CD4-positive, alpha-beta T cell (primary cell): ENCODE data around the gene STX18. TPM values are rescaled to one million over a fixed set of nuclear protein-coding genes. Genes with fewer than 3 reads are reported as not detected.
"Not testable (repeated sequence)": the region's sequence is repeated elsewhere in the genome, so short reads cannot be mapped to it uniquely, and the experiment has no call there.

ENCODE experiments used
- ATAC-seq: fragments of 200-7000 bp; cut with Tn5 transposase; one replicate; pipeline ENCODE4 v1.10.0; 2022; ENCODE audit warnings: mild to moderate bottlenecking; ENCODE audit not compliant: poor library complexity
- CTCF ChIA-PET: fragments of 350-600 bp; sonication (Branson Sonifier 250); formaldehyde crosslinking; loops from one replicate; lab custom pipeline; 2021; ENCODE audit warnings: antibody characterized with exemption, inconsistent platforms; lab: Charles Lee
- POLR2A ChIA-PET: fragments of 350-600 bp; sonication (Branson Sonifier 250); formaldehyde crosslinking; loops from one replicate; lab custom pipeline; 2021; ENCODE audit warnings: antibody characterized with exemption, inconsistent platforms; lab: Charles Lee
- DNase-seq, 14 experiments: peaks; one replicate each; pipeline ENCODE4 v3.0.0-alpha.2; 2013 to 2020; ENCODE audit warnings: mixed read lengths in 2 of 14
- H3K27ac ChIP-seq, 2 donors: one replicate each; pipeline versions ENCODE4 v1.5.1 to v1.7.0; 2013; ENCODE audit warnings: low read length in 2 of 2, low read depth in 1 of 2, mild to moderate bottlenecking in 1 of 2
- H3K27me3 ChIP-seq, 2 experiments: 1 replicate in 1 of 2; 2 replicates in 1 of 2; pipeline versions ENCODE4 v1.6.1 to v1.7.0; 2013; ENCODE audit warnings: low read length in 2 of 2, control low read depth in 1 of 2, mild to moderate bottlenecking in 1 of 2, moderate library complexity in 1 of 2; ENCODE audit not compliant: insufficient read depth in 2 of 2, control insufficient read depth in 1 of 2
- H3K36me3 ChIP-seq: one replicate; pipeline ENCODE4 v1.6.1; 2013; ENCODE audit warnings: low read length, control low read depth; ENCODE audit not compliant: insufficient read depth
- H3K4me1 ChIP-seq: one replicate; pipeline ENCODE4 v1.6.1; 2013; ENCODE audit warnings: low read length, control low read depth; ENCODE audit not compliant: insufficient read depth
- H3K4me3 ChIP-seq: one replicate; pipeline ENCODE4 v1.5.1; 2013; ENCODE audit warnings: mild to moderate bottlenecking, low read length, moderate library complexity
- H3K9me3 ChIP-seq, 2 experiments: 1 replicate in 1 of 2; 2 replicates in 1 of 2; pipeline versions ENCODE4 v1.6.1 to v1.7.0; 2013; ENCODE audit warnings: low read length in 2 of 2, mild to moderate bottlenecking in 2 of 2, control low read depth in 1 of 2, moderate library complexity in 1 of 2; ENCODE audit not compliant: control insufficient read depth in 1 of 2, insufficient read depth in 1 of 2
- H3K27ac Mint-ChIP-seq: one replicate; pipeline ENCODE4 v1.8.0; 2020; ENCODE audit warnings: mixed read lengths
- H3K27me3 Mint-ChIP-seq: one replicate; pipeline ENCODE4 v1.8.0; 2021; ENCODE audit warnings: mixed read lengths
- H3K36me3 Mint-ChIP-seq: one replicate; pipeline ENCODE4 v1.8.0; 2021; ENCODE audit warnings: low read depth, mixed read lengths
- H3K4me1 Mint-ChIP-seq: one replicate; pipeline ENCODE4 v1.8.0; 2021; ENCODE audit warnings: low read depth, mixed read lengths
- H3K4me3 Mint-ChIP-seq: one replicate; pipeline ENCODE4 v1.8.0; 2020; ENCODE audit warnings: mild to moderate bottlenecking, mixed read lengths
- H3K9me3 Mint-ChIP-seq: one replicate; pipeline ENCODE4 v1.8.0; 2020; ENCODE audit warnings: mixed read lengths
- intact Hi-C, 2 experiments: fragments of 100-400 bp; cut with DNase I in 1 of 2; cut with micrococcal nuclease in 1 of 2; formaldehyde crosslinking; loops; one replicate each; pipeline versions ENCODE4 v1.15.1 to v1.9.0; 2023 to 2025; cut with DNase I, micrococcal nuclease
- total RNA-seq, 174 experiments: library from RNA in 2 of 174; stranded (reverse) in 2 of 174; gene quantifications; one replicate each; pipeline ENCODE4 v1.2.3 and lab custom pipeline; 2021 to 2026
- TF ChIP-seq, protein P1 (sequence below): fragments of 200-600 bp; IDR thresholded peaks from one replicate; pipeline ENCODE4 v1.8.0; 2022; ENCODE audit warnings: antibody characterized with exemption, mild to moderate bottlenecking

The STX18 gene
- total RNA-seq, 2 experiments from 2014 or later: 15.2 to 15.5 TPM

DNA sequence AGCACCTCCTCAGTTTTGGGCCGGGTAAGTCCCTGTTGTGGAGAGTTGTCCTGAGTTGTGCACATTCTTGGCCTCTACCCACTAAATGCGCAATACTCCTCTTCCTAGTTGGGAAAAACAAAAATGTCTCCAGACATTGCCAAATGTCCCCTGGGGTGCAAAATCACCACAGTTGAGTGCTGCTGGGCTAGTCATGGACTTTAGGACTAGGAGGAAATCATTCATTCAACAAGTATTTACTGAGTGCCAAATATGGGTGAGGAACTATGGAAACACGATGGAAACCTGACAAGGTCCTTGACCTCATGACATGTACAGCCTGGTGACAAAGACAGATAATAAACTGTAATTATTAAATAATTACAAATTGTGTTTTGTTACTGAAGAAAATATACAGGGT lies 71.6 kb downstream of the STX18 start:
- no peak overlapping the region for H3K27ac ChIP-seq
- no peaks in the 10 kb centered on the region for H3K4me1 ChIP-seq
- Mint-ChIP-seq H3K4me3 (no peak overlapping the region), H3K36me3 (peaks cover 74% of the 10 kb centered on the region), H3K27ac (no peak overlapping the region), H3K27me3 (no peaks in the 10 kb centered on the region), H3K9me3 (no peaks in the 10 kb centered on the region), H3K4me1 (peaks cover 13% of the 10 kb centered on the region)
- H3K36me3 ChIP-seq: peaks cover 47% of the 10 kb centered on the region
- POLR2A ChIA-PET: no interaction called here
- CTCF ChIA-PET: no interaction called here
- intact Hi-C loops: no loop called here
- TF ChIP-seq, protein P1, sequence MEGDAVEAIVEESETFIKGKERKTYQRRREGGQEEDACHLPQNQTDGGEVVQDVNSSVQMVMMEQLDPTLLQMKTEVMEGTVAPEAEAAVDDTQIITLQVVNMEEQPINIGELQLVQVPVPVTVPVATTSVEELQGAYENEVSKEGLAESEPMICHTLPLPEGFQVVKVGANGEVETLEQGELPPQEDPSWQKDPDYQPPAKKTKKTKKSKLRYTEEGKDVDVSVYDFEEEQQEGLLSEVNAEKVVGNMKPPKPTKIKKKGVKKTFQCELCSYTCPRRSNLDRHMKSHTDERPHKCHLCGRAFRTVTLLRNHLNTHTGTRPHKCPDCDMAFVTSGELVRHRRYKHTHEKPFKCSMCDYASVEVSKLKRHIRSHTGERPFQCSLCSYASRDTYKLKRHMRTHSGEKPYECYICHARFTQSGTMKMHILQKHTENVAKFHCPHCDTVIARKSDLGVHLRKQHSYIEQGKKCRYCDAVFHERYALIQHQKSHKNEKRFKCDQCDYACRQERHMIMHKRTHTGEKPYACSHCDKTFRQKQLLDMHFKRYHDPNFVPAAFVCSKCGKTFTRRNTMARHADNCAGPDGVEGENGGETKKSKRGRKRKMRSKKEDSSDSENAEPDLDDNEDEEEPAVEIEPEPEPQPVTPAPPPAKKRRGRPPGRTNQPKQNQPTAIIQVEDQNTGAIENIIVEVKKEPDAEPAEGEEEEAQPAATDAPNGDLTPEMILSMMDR: no peak
- no peak overlapping the region for H3K4me3 ChIP-seq
- H3K27me3 ChIP-seq: no peaks in the 10 kb centered on the region
- DNase-seq (no peak), ATAC-seq (no peak)
- no peaks in the 10 kb centered on the region for H3K9me3 ChIP-seq

- peaks cover 36% of the 10 kb centered on the region for H3K36me3 ChIP-seq
- H3K27ac Mint-ChIP-seq, H3K9me3 ChIP-seq, H3K9me3 Mint-ChIP-seq, CTCF ChIA-PET, H3K4me3 Mint-ChIP-seq, H3K27me3 ChIP-seq, intact Hi-C loops, ATAC-seq, DNase-seq, H3K27me3 Mint-ChIP-seq, H3K4me3 ChIP-seq, H3K27ac ChIP-seq: not testable (repeated sequence)
- Mint-ChIP-seq H3K36me3 (peaks cover 64% of the 10 kb centered on the region), H3K4me1 (peaks cover 48% of the 10 kb centered on the region)
- H3K4me1 ChIP-seq: peaks cover 26% of the 10 kb centered on the region
- POLR2A ChIA-PET: interaction anchor here (1.2 kb wide), 1 partner anchor 16 kb away, joined by 4 read pairs; no protein-coding TSS in a partner anchor
Observed at GRCh38 chr4:4465238-4465637, 76.6 kb downstream of the STX18 start.

GRCh38 chr4:4462970-4463369 lies 78.9 kb downstream of the STX18 start:
- H3K27me3 Mint-ChIP-seq: no peaks in the 10 kb centered on the region
- H3K36me3 ChIP-seq: peaks cover 29% of the 10 kb centered on the region
- peak overlapping the region; percentile 17 for H3K4me3 Mint-ChIP-seq
- ChIA-PET POLR2A (interaction anchor here (1.0 to 2.0 kb wide), 5 partner anchors 40 to 215 kb away, joined by 3 to 11 read pairs (median 4); partner anchors contain the start of genes STX18 and TMEM128), CTCF (interaction anchor here (0.9 kb wide), 1 partner anchor 10 kb away, joined by 3 read pairs; no protein-coding TSS in a partner anchor)
- peaks cover 65% of the 10 kb centered on the region for H3K36me3 Mint-ChIP-seq
- H3K9me3 ChIP-seq: no peaks in the 10 kb centered on the region
- DNase-seq: peak in 3 of 14 experiments; percentile 5 to 17 (median 11)
- peak overlapping the region; percentile 8 for H3K4me3 ChIP-seq
- peaks cover 54% of the 10 kb centered on the region for H3K4me1 Mint-ChIP-seq
- intact Hi-C loops: no loop called here
- no peaks in the 10 kb centered on the region for H3K27me3 ChIP-seq
- H3K4me1 ChIP-seq: peaks cover 30% of the 10 kb centered on the region
- TF ChIP-seq, protein P1: no peak
- H3K27ac Mint-ChIP-seq: peak overlapping the region; percentile 83
- no peaks in the 10 kb centered on the region for H3K9me3 Mint-ChIP-seq
- H3K27ac ChIP-seq: peak overlapping the region; percentile 42 to 70
- no peak for ATAC-seq

GRCh38 chr4:4461850-4462249 lies 80.0 kb downstream of the STX18 start:
- Histone ChIP-seq H3K27ac (peak overlapping the region in 1 of 2 donors; percentile 70), H3K4me3 (peak overlapping the region; percentile 15), H3K27me3 (no peaks in the 10 kb centered on the region), H3K4me1 (peaks cover 30% of the 10 kb centered on the region), H3K9me3 (no peaks in the 10 kb centered on the region), H3K36me3 (peaks cover 36% of the 10 kb centered on the region)
- Mint-ChIP-seq H3K4me1 (peaks cover 54% of the 10 kb centered on the region), H3K27me3 (no peaks in the 10 kb centered on the region), H3K4me3 (peak overlapping the region; percentile 50), H3K27ac (peak overlapping the region; percentile 83), H3K9me3 (no peaks in the 10 kb centered on the region), H3K36me3 (peaks cover 62% of the 10 kb centered on the region)
- TF ChIP-seq, protein P1: no peak
- POLR2A ChIA-PET: interaction anchor here (1.3 to 2.0 kb wide), 3 partner anchors 41 to 214 kb away, joined by 4 to 11 read pairs (median 5); partner anchors contain the start of genes NSG1 and TMEM128
- intact Hi-C loops: no loop called here
- CTCF ChIA-PET: no interaction called here
- peak; percentile 96 for ATAC-seq
- peak; percentile 31 to 85 (median 58) for DNase-seq
